Measurements from ENCODE around the gene GALNT15.

DNA sequence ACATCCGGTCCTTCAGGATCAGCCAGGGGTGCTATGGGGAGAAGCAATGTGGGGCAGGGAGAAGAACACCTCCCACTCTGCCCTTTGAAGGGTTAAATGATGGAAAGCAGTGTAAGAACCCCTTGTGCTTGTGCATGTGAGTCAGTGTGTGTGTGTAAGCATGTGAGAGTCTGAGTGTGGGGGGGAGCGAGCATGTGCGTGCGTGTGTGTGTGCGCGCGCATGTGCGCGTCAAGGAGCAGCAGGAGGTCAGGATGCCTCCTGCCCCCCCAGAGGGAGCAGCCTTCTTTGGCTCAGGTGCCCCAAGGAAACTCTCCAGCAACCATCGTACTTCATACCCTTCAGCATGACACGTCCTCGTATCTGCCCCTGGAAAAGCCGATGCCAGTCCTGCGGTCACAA, 30.3 kb downstream of the GALNT15 start:
- TF ChIP-seq CEBPB (IDR thresholded peaks at IDR 0.05) (no peak), EP300 (IDR thresholded peaks at IDR 0.05; ENCODE audit: borderline replicate concordance) (no peak), EGR1 (IDR thresholded peaks at IDR 0.05) (no peak), NFIC (IDR thresholded peaks at IDR 0.05) (no peak), YY1 (IDR thresholded peaks at IDR 0.05; ENCODE audit: low read depth) (no peak), TAF1 (IDR thresholded peaks at IDR 0.05; ENCODE audit: low read depth) (no peak), FOXM1 (IDR thresholded peaks at IDR 0.05; ENCODE audit: borderline replicate concordance, low read depth) (no peak), CREB1 (IDR thresholded peaks at IDR 0.05; ENCODE audit: low read depth) (no peak), RAD21 (IDR thresholded peaks at IDR 0.05; ENCODE audit: low read depth) (no peak)
- TF ChIP-seq, protein P1, sequence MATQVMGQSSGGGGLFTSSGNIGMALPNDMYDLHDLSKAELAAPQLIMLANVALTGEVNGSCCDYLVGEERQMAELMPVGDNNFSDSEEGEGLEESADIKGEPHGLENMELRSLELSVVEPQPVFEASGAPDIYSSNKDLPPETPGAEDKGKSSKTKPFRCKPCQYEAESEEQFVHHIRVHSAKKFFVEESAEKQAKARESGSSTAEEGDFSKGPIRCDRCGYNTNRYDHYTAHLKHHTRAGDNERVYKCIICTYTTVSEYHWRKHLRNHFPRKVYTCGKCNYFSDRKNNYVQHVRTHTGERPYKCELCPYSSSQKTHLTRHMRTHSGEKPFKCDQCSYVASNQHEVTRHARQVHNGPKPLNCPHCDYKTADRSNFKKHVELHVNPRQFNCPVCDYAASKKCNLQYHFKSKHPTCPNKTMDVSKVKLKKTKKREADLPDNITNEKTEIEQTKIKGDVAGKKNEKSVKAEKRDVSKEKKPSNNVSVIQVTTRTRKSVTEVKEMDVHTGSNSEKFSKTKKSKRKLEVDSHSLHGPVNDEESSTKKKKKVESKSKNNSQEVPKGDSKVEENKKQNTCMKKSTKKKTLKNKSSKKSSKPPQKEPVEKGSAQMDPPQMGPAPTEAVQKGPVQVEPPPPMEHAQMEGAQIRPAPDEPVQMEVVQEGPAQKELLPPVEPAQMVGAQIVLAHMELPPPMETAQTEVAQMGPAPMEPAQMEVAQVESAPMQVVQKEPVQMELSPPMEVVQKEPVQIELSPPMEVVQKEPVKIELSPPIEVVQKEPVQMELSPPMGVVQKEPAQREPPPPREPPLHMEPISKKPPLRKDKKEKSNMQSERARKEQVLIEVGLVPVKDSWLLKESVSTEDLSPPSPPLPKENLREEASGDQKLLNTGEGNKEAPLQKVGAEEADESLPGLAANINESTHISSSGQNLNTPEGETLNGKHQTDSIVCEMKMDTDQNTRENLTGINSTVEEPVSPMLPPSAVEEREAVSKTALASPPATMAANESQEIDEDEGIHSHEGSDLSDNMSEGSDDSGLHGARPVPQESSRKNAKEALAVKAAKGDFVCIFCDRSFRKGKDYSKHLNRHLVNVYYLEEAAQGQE (IDR thresholded peaks at IDR 0.05; ENCODE audit: low read depth) = no peak
- TF ChIP-seq, protein P2, sequence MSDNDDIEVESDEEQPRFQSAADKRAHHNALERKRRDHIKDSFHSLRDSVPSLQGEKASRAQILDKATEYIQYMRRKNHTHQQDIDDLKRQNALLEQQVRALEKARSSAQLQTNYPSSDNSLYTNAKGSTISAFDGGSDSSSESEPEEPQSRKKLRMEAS (IDR thresholded peaks at IDR 0.05) = no peak
- TF ChIP-seq, protein P3, sequence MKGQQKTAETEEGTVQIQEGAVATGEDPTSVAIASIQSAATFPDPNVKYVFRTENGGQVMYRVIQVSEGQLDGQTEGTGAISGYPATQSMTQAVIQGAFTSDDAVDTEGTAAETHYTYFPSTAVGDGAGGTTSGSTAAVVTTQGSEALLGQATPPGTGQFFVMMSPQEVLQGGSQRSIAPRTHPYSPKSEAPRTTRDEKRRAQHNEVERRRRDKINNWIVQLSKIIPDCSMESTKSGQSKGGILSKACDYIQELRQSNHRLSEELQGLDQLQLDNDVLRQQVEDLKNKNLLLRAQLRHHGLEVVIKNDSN (IDR thresholded peaks at IDR 0.05) = no peak

Measured in Ishikawa (cell line).